G401 (cell line): ENCODE measurements around the gene C12orf57. TPM values are rescaled to one million over a fixed set of nuclear protein-coding genes. Genes with fewer than 3 reads are reported as not detected.

Experiments
- DNase-seq: peaks from one replicate; pipeline ENCODE4 v3.0.0-alpha.2; 2015; ENCODE audit warnings: low spot score
- in situ Hi-C: cut with HindIII; loops from 2 replicates; pipeline ENCODE4 v1.10.0; 2016; ENCODE audit warnings: low sequenced_read_pairs, mixed read lengths
- total RNA-seq: library from RNA; depleted of rRNA; stranded (reverse); fragments of >200 nt; shearing (Covaris generic); gene quantifications from 2 replicates; pipeline ENCODE4 v1.2.3, GENCODE V29; 2014

The C12orf57 gene
- total RNA-seq, 1 experiment from 2014 or later: 88.1 TPM

GRCh38 chr12:6916426-6917200 lies 27.2 kb upstream of the C12orf57 start:
- DNase-seq: no peak
- in situ Hi-C loops: no loop called here

GRCh38 chr12:6917491-6918231 lies 26.2 kb upstream of the C12orf57 start:
- DNase-seq: no peak
- in situ Hi-C loops: no loop called here

GRCh38 chr12:6919588-6919987 lies 24.2 kb upstream of the C12orf57 start:
- no peak for DNase-seq
- in situ Hi-C loops: no loop called here

- DNase-seq: no peak
- in situ Hi-C loops: no loop called here
Measured at GRCh38 chr12:6921539-6921938, 22.3 kb upstream of the C12orf57 start.

GRCh38 chr12:6921996-6922946 lies 21.6 kb upstream of the C12orf57 start:
- no peak for DNase-seq
- in situ Hi-C loops: no loop called here

GRCh38 chr12:6923003-6923732 lies 20.7 kb upstream of the C12orf57 start:
- DNase-seq: no peak
- in situ Hi-C loops: no loop called here

- DNase-seq: peak; percentile 57
- in situ Hi-C loops: no loop called here
Measured at GRCh38 chr12:6923851-6924250, 20.0 kb upstream of the C12orf57 start.

- DNase-seq: no peak
- in situ Hi-C loops: no loop called here
Measured at GRCh38 chr12:6925239-6925539, 18.6 kb upstream of the C12orf57 start.

GRCh38 chr12:6925540-6926279 lies 18.1 kb upstream of the C12orf57 start:
- DNase-seq: peak; percentile 94
- in situ Hi-C loops: no loop called here

- in situ Hi-C loops: no loop called here
- DNase-seq: peak; percentile 87
Measured at GRCh38 chr12:6927379-6928021, 16.3 kb upstream of the C12orf57 start, which contains the start of gene ATN1. Gene ATN1, plus strand, starts transcription at chr12:6927959. Its CDS starts 6,043 bp downstream, at chr12:6934002.

GRCh38 chr12:6928022-6928702 lies 15.7 kb upstream of the C12orf57 start:
- in situ Hi-C loops: no loop called here
- DNase-seq: no peak

GRCh38 chr12:6928703-6929407 lies 15.0 kb upstream of the C12orf57 start:
- in situ Hi-C loops: no loop called here
- no peak for DNase-seq

- DNase-seq: no peak
- in situ Hi-C loops: no loop called here
Measured at GRCh38 chr12:6929466-6930452, 14.1 kb upstream of the C12orf57 start.

- in situ Hi-C loops: no loop called here
Measured at GRCh38 chr12:6932766-6933165, 11.1 kb upstream of the C12orf57 start.

GRCh38 chr12:6934110-6934509 lies 9.7 kb upstream of the C12orf57 start:
- DNase-seq: no peak
- in situ Hi-C loops: no loop called here

More at GRCh38 chr12:6932766-6933165, 11.1 kb upstream of the C12orf57 start:
- DNase-seq: no peak
